ENCODE data around the gene FADS1. TPM values are rescaled to one million over a fixed set of nuclear protein-coding genes. Genes with fewer than 3 reads are reported as not detected.

FADS1 gene
- total RNA-seq, 1 experiment from 2014 or later: 442 TPM

- TF ChIP-seq CTCF (conservative IDR thresholded peaks at IDR 0.05; ENCODE audit: low read depth, low read length): no peak
- no peak for TF ChIP-seq EZH2 (IDR thresholded peaks at IDR 0.05; ENCODE audit: borderline replicate concordance, low read depth, low read length, poor library complexity, severe bottlenecking)
- intact Hi-C loops (cut with micrococcal nuclease; ENCODE audit: unreplicated experiment): no loop called here
- Histone ChIP-seq H3K36me3 (ENCODE audit: insufficient read depth, low read length, poor library complexity, severe bottlenecking) (peaks cover 50% of the 10 kb centered on the region), H3K4me3 (ENCODE audit: low read depth, low read length, poor library complexity, severe bottlenecking) (no peak overlapping the region), H3K27ac (ENCODE audit: low read depth, low read length, poor library complexity, severe bottlenecking) (no peak overlapping the region), H3K27me3 (replicated peaks; ENCODE audit: insufficient read depth, low read depth, low read length, poor library complexity) (no peaks in the 10 kb centered on the region), H3K9me3 (ENCODE audit: low read depth, low read length, poor library complexity, severe bottlenecking) (no peaks in the 10 kb centered on the region), H3K4me1 (ENCODE audit: insufficient read depth, low read length, poor library complexity, severe bottlenecking) (no peaks in the 10 kb centered on the region)
- DNase-seq (ENCODE audit: low spot score): no peak
- ChIA-PET POLR2A (ENCODE audit: low non-redundant PET) (no interaction called here), CTCF (no interaction called here)
- no TSS peak for BruUV-seq (replicated peaks)
These were observed 32.3 kb downstream of the FADS1 start for GRCh38 chr11:61784506-61784805.

- Histone ChIP-seq H3K4me3 (ENCODE audit: low read depth, low read length, poor library complexity, severe bottlenecking) (no peak overlapping the region), H3K27me3 (replicated peaks; ENCODE audit: insufficient read depth, low read depth, low read length, poor library complexity) (no peaks in the 10 kb centered on the region), H3K36me3 (ENCODE audit: insufficient read depth, low read length, poor library complexity, severe bottlenecking) (peaks cover 44% of the 10 kb centered on the region), H3K27ac (ENCODE audit: low read depth, low read length, poor library complexity, severe bottlenecking) (no peak overlapping the region), H3K4me1 (ENCODE audit: insufficient read depth, low read length, poor library complexity, severe bottlenecking) (no peaks in the 10 kb centered on the region), H3K9me3 (ENCODE audit: low read depth, low read length, poor library complexity, severe bottlenecking) (no peaks in the 10 kb centered on the region)
- POLR2A ChIA-PET (ENCODE audit: low non-redundant PET): no interaction called here
- CTCF ChIA-PET: no interaction called here
- no TSS peak for BruUV-seq (replicated peaks)
- intact Hi-C loops (cut with micrococcal nuclease; ENCODE audit: unreplicated experiment): no loop called here
- TF ChIP-seq CTCF (conservative IDR thresholded peaks at IDR 0.05; ENCODE audit: low read depth, low read length) (no peak), EZH2 (IDR thresholded peaks at IDR 0.05; ENCODE audit: borderline replicate concordance, low read depth, low read length, poor library complexity, severe bottlenecking) (no peak)
- no peak for DNase-seq (ENCODE audit: low spot score)
These were observed 32.9 kb downstream of the FADS1 start for GRCh38 chr11:61783717-61784505.

- no peak for DNase-seq (ENCODE audit: low spot score)
- ChIA-PET POLR2A (ENCODE audit: low non-redundant PET) (no interaction called here), CTCF (no interaction called here)
- H3K27ac ChIP-seq (ENCODE audit: low read depth, low read length, poor library complexity, severe bottlenecking): no peak overlapping the region
- no TSS peak for BruUV-seq (replicated peaks)
- H3K36me3 ChIP-seq (ENCODE audit: insufficient read depth, low read length, poor library complexity, severe bottlenecking): peaks cover 34% of the 10 kb centered on the region
- TF ChIP-seq CTCF (conservative IDR thresholded peaks at IDR 0.05; ENCODE audit: low read depth, low read length) (no peak), EZH2 (IDR thresholded peaks at IDR 0.05; ENCODE audit: borderline replicate concordance, low read depth, low read length, poor library complexity, severe bottlenecking) (no peak)
- intact Hi-C loops (cut with micrococcal nuclease; ENCODE audit: unreplicated experiment): no loop called here
- H3K9me3 ChIP-seq (ENCODE audit: low read depth, low read length, poor library complexity, severe bottlenecking): no peaks in the 10 kb centered on the region
- H3K4me1 ChIP-seq (ENCODE audit: insufficient read depth, low read length, poor library complexity, severe bottlenecking): no peaks in the 10 kb centered on the region
- no peak overlapping the region for H3K4me3 ChIP-seq (ENCODE audit: low read depth, low read length, poor library complexity, severe bottlenecking)
- H3K27me3 ChIP-seq (replicated peaks; ENCODE audit: insufficient read depth, low read depth, low read length, poor library complexity): no peaks in the 10 kb centered on the region
These were observed 34.0 kb downstream of the FADS1 start for GRCh38 chr11:61782841-61783240.

Measured in A673 (cell line).